Ovary (tissue), 3 donors: Measurements from ENCODE around the gene SERINC5.

Experiments
- POLR2A ChIP-seq: fragments of 450-650 bp; IDR thresholded peaks from one replicate; pipeline ENCODE4 v1.6.1; 2017; ENCODE audit warnings: antibody characterized with exemption, mild to moderate bottlenecking, moderate library complexity
- TF ChIP-seq, protein P1 (sequence below), 3 donors: fragments of 450-650 bp in 2 of 3; fragments of 200-600 bp in 1 of 3; IDR thresholded peaks; one replicate each; pipeline versions ENCODE4 v1.5.1 to v1.8.0; 2016 to 2022; ENCODE audit warnings: antibody characterized with exemption in 3 of 3, mild to moderate bottlenecking in 1 of 3
- donor health status: DM: no; HTN: no; CAD: no.

DNA sequence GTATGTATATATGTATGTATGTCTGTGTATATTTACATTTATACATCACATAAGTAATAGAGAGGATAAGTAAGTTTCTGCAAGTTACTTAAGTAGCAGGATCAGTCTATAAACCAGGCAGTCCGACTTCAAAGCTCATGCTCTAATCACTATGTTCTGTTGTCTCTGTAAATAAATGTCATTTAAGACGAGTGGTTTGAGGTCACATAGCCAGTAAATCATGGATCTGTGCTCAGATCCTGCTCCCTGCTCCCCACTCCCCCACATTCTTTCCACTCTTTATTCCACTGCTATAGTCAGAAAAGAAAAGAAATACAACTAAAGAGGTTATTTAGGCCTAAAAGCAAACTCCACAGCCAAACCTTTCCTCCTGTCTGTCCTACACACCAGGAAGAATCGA, 90.4 kb downstream of the SERINC5 start:
- TF ChIP-seq, protein P1, sequence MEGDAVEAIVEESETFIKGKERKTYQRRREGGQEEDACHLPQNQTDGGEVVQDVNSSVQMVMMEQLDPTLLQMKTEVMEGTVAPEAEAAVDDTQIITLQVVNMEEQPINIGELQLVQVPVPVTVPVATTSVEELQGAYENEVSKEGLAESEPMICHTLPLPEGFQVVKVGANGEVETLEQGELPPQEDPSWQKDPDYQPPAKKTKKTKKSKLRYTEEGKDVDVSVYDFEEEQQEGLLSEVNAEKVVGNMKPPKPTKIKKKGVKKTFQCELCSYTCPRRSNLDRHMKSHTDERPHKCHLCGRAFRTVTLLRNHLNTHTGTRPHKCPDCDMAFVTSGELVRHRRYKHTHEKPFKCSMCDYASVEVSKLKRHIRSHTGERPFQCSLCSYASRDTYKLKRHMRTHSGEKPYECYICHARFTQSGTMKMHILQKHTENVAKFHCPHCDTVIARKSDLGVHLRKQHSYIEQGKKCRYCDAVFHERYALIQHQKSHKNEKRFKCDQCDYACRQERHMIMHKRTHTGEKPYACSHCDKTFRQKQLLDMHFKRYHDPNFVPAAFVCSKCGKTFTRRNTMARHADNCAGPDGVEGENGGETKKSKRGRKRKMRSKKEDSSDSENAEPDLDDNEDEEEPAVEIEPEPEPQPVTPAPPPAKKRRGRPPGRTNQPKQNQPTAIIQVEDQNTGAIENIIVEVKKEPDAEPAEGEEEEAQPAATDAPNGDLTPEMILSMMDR (IDR thresholded peaks at IDR 0.05), result no peak
- TF ChIP-seq POLR2A, result no peak
